Breast epithelium (tissue), 3 donors: ENCODE measurements around the gene PRKAR1B.

ENCODE experiments used
- POLR2A ChIP-seq: fragments of 450-650 bp; IDR thresholded peaks from one replicate; pipeline ENCODE4 v1.6.1; 2016; ENCODE audit warnings: antibody characterized with exemption, mild to moderate bottlenecking, moderate library complexity
- POLR2AphosphoS5 ChIP-seq, 3 donors: sonication (generic); formaldehyde crosslinking; IDR thresholded peaks; one replicate each; pipeline ENCODE4 v1.6.1; 2017; ENCODE audit warnings: antibody characterized with exemption in 3 of 3
- TF ChIP-seq, protein P1 (sequence below), 3 donors: fragments of 450-650 bp; IDR thresholded peaks; one replicate each; pipeline ENCODE4 v1.5.1; 2016 to 2017; ENCODE audit warnings: antibody characterized with exemption in 3 of 3, mild to moderate bottlenecking in 3 of 3, moderate library complexity in 3 of 3

- TF ChIP-seq, protein P1, sequence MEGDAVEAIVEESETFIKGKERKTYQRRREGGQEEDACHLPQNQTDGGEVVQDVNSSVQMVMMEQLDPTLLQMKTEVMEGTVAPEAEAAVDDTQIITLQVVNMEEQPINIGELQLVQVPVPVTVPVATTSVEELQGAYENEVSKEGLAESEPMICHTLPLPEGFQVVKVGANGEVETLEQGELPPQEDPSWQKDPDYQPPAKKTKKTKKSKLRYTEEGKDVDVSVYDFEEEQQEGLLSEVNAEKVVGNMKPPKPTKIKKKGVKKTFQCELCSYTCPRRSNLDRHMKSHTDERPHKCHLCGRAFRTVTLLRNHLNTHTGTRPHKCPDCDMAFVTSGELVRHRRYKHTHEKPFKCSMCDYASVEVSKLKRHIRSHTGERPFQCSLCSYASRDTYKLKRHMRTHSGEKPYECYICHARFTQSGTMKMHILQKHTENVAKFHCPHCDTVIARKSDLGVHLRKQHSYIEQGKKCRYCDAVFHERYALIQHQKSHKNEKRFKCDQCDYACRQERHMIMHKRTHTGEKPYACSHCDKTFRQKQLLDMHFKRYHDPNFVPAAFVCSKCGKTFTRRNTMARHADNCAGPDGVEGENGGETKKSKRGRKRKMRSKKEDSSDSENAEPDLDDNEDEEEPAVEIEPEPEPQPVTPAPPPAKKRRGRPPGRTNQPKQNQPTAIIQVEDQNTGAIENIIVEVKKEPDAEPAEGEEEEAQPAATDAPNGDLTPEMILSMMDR (IDR thresholded peaks at IDR 0.05): no peak
- TF ChIP-seq POLR2A (no peak), POLR2AphosphoS5 (IDR thresholded peaks at IDR 0.05) (no peak)
Measured at GRCh38 chr7:594212-594913, 132.7 kb downstream of the PRKAR1B start.
